SK-N-SH (cell line): ENCODE data around the gene TMED6. TPM values are rescaled to one million over a fixed set of nuclear protein-coding genes. Genes with fewer than 3 reads are reported as not detected.

Source experiments
- CTCF ChIA-PET: fragments of 300-600, 350-600 bp; formaldehyde crosslinking; extraction: SDS; loops from one replicate; lab custom pipeline; 2021; lab: Yijun Ruan, JAX
- POLR2A ChIA-PET: fragments of 350-600 bp; sonication (Branson Sonifier 250); formaldehyde crosslinking; extraction: SDS; loops from one replicate; lab custom pipeline; 2020; ENCODE audit warnings: antibody characterized with exemption, inconsistent platforms; lab: Yijun Ruan, JAX
- DNase-seq: peaks from one replicate; pipeline ENCODE4 v3.0.0; 2012
- H2AFZ ChIP-seq: fragments of 200-600 bp; sonication (generic); 2 replicates; pipeline ENCODE4 v1.8.1; 2016; ENCODE audit warnings: antibody characterized with exemption, mild to moderate bottlenecking, low read depth
- H3F3A ChIP-seq: fragments of 200-600 bp; sonication (generic); replicated peaks from 2 replicates; pipeline ENCODE3; 2016; ENCODE audit warnings: antibody characterized with exemption, mild to moderate bottlenecking; ENCODE audit not compliant: insufficient read depth
- H3K27ac ChIP-seq, 2 experiments: fragments of 200-500 bp in 1 of 2; fragments of 200-600 bp in 1 of 2; sonication (Bioruptor generic) in 1 of 2; sonication (generic), shearing (Covaris generic) in 1 of 2; 2 replicates each; pipeline versions ENCODE4 v1.5.1 to v1.6.1; 2014 to 2016; ENCODE audit warnings: low read depth in 2 of 2, inconsistent platforms in 1 of 2, low read length in 1 of 2, mild to moderate bottlenecking in 1 of 2, mixed read lengths in 1 of 2
- H3K27me3 ChIP-seq: fragments of 200-600 bp; sonication (generic), shearing (Covaris generic); 2 replicates; pipeline ENCODE4 v1.6.1; 2016; ENCODE audit warnings: mixed run types; ENCODE audit not compliant: insufficient read depth
- H3K36me3 ChIP-seq, 2 experiments: fragments of 200-500 bp in 1 of 2; fragments of 200-600 bp in 1 of 2; sonication (Bioruptor generic) in 1 of 2; sonication (generic) in 1 of 2; replicated peaks in 1 of 2; 2 replicates each; pipeline versions ENCODE3 to v1.5.1; 2014 to 2016; ENCODE audit warnings: low read length in 1 of 2, mild to moderate bottlenecking in 1 of 2; ENCODE audit not compliant: insufficient read depth in 2 of 2, control insufficient read depth in 1 of 2
- H3K4me1 ChIP-seq, 2 experiments: fragments of 200-500 bp in 1 of 2; fragments of 200-600 bp in 1 of 2; sonication (Bioruptor generic) in 1 of 2; sonication (generic), shearing (Covaris generic) in 1 of 2; 2 replicates each; pipeline versions ENCODE4 v1.5.1 to v1.6.1; 2014 to 2016; ENCODE audit warnings: low read depth in 1 of 2, low read length in 1 of 2, mixed run types in 1 of 2; ENCODE audit not compliant: insufficient read depth in 2 of 2, control insufficient read depth in 1 of 2
- H3K4me2 ChIP-seq: fragments of 200-600 bp; sonication (generic), shearing (Covaris generic); 2 replicates; pipeline ENCODE4 v1.6.1; 2017; ENCODE audit warnings: mixed run types
- H3K4me3 ChIP-seq, 2 experiments: fragments of 200-500 bp in 1 of 2; fragments of 200-600 bp in 1 of 2; sonication (Bioruptor generic) in 1 of 2; sonication (generic), shearing (Covaris generic) in 1 of 2; 2 replicates each; pipeline versions ENCODE4 v1.5.1 to v1.8.1; 2014 to 2016; ENCODE audit warnings: low read depth in 2 of 2, inconsistent platforms in 1 of 2, low read length in 1 of 2, mild to moderate bottlenecking in 1 of 2, mixed read lengths in 1 of 2, moderate library complexity in 1 of 2
- H3K79me2 ChIP-seq: fragments of 200-600 bp; sonication (generic); 2 replicates; pipeline ENCODE4 v1.8.1; 2017; ENCODE audit warnings: mild to moderate bottlenecking; ENCODE audit not compliant: insufficient read depth
- H3K9ac ChIP-seq: fragments of 200-600 bp; sonication (generic); 2 replicates; pipeline ENCODE4 v1.6.1; 2017; ENCODE audit warnings: mixed run types
- H3K9me2 ChIP-seq: fragments of 200-600 bp; sonication (generic); 2 replicates; pipeline ENCODE4 v1.6.1; 2017; ENCODE audit warnings: mixed run types
- H3K9me3 ChIP-seq: fragments of 200-600 bp; sonication (generic); 2 replicates; pipeline ENCODE4 v1.6.1; 2017; ENCODE audit warnings: mixed run types, mild to moderate bottlenecking, moderate library complexity
- H4K20me1 ChIP-seq: fragments of 200-600 bp; sonication (generic); 2 replicates; pipeline ENCODE4 v1.6.1; 2017; ENCODE audit warnings: mild to moderate bottlenecking, mixed run types; ENCODE audit not compliant: insufficient read depth
- EZH2phosphoT487 ChIP-seq: fragments of 200-600 bp; sonication (generic); IDR thresholded peaks from 2 replicates; pipeline ENCODE4 v1.6.1; 2017; ENCODE audit warnings: low read depth, mixed run types, mild to moderate bottlenecking, antibody characterized with exemption, moderate library complexity, borderline replicate concordance
- FOSL2 ChIP-seq: IDR thresholded peaks from 2 replicates; pipeline ENCODE4 v1.4.0; 2012; ENCODE audit warnings: low read depth, mild to moderate bottlenecking, moderate library complexity, borderline replicate concordance
- FOXJ3 ChIP-seq: sonication (generic); formaldehyde crosslinking; IDR thresholded peaks from 2 replicates; pipeline ENCODE4 v1.5.1; 2020; ENCODE audit warnings: mild to moderate bottlenecking, missing genetic modification reagents
- GABPA ChIP-seq: IDR thresholded peaks from 2 replicates; pipeline ENCODE4 v1.4.0; 2012; ENCODE audit warnings: low read depth, mild to moderate bottlenecking
- IRF3 ChIP-seq: fragments of 150-350 bp; IDR thresholded peaks from 2 replicates; pipeline ENCODE4 v1.6.1; 2016; ENCODE audit warnings: mild to moderate bottlenecking, low read depth, low read length
- MAX ChIP-seq: IDR thresholded peaks from 2 replicates; pipeline ENCODE4 v1.4.0; 2012; ENCODE audit warnings: low read depth
- PBX3 ChIP-seq: IDR thresholded peaks from 2 replicates; pipeline ENCODE4; 2012
- POLR2AphosphoS5 ChIP-seq: IDR thresholded peaks from 2 replicates; pipeline ENCODE4 v1.6.1; 2012; ENCODE audit warnings: low read depth, low read length
- RAD21 ChIP-seq: IDR thresholded peaks from 2 replicates; pipeline ENCODE4 v1.6.1; 2012; ENCODE audit warnings: mild to moderate bottlenecking, low read length
- REST ChIP-seq: IDR thresholded peaks from 2 replicates; pipeline ENCODE4 v1.6.1; 2012; ENCODE audit warnings: mild to moderate bottlenecking, low read depth, low read length, moderate library complexity
- SIN3A ChIP-seq: IDR thresholded peaks from 2 replicates; pipeline ENCODE4 v1.6.1; 2012; ENCODE audit warnings: low read depth, mild to moderate bottlenecking, low read length, moderate library complexity, borderline replicate concordance
- SMC3 ChIP-seq: IDR thresholded peaks from 2 replicates; pipeline ENCODE4 v1.6.1; 2012; ENCODE audit warnings: low read depth, low read length, improper control_type of control experiment
- TAF1 ChIP-seq: IDR thresholded peaks from 2 replicates; pipeline ENCODE4 v1.6.1; 2012; ENCODE audit warnings: low read depth, mild to moderate bottlenecking, low read length, moderate library complexity, borderline replicate concordance
- WGBS: methylation state at CpG from one replicate; pipeline ENCODE4 v1.1.6; 2017; ENCODE audit warnings: low lambda C conversion rate; 5-methylcytosine and 5-hydroxymethylcytosine counted together
- polyA plus RNA-seq, 3 experiments: library from polyadenylated mRNA; depleted of rRNA; stranded (reverse); fragments of >200 nt; gene quantifications; 2 replicates each; pipeline ENCODE4 v1.2.3, GENCODE V29; 2012

TMED6 gene
- polyA plus RNA-seq, 1 of the 3 experiments (the other 2 are of a cell fraction), result not detected

GRCh38 chr16:69325784-69326171 is 25.8 kb downstream of the TMED6 start:
- Histone ChIP-seq H3F3A (peaks cover 19% of the 10 kb centered on the region), H3K9me3 (no peaks in the 10 kb centered on the region), H3K4me1 (peaks cover 11 to 39% of the 10 kb centered on the region in 2 experiments), H3K4me3 (no peak overlapping the region), H3K27ac (no peak overlapping the region), H3K9ac (no peak overlapping the region), H2AFZ (no peak overlapping the region), H3K79me2 (peaks cover 89% of the 10 kb centered on the region), H4K20me1 (peaks cover 71% of the 10 kb centered on the region), H3K4me2 (no peak overlapping the region; the same call in 1 of the 2 replicates), H3K36me3 (peaks cover 50 to 61% of the 10 kb centered on the region in 2 experiments), H3K9me2 (no peaks in the 10 kb centered on the region), H3K27me3 (no peaks in the 10 kb centered on the region)
- no peak for DNase-seq
- CTCF ChIA-PET, result interaction anchor here (1.2 to 2.5 kb wide), 2 partner anchors 13 to 175 kb away, joined by 3 to 9 read pairs; no protein-coding TSS in a partner anchor
- POLR2A ChIA-PET, result interaction anchor here (0.9 kb wide), 1 partner anchor 8 kb away, joined by 3 read pairs; no protein-coding TSS in a partner anchor
- no peak for TF ChIP-seq IRF3
- no peak for TF ChIP-seq PBX3
- no peak for TF ChIP-seq EZH2phosphoT487
- no peak for TF ChIP-seq RAD21
- no peak for TF ChIP-seq TAF1
- TF ChIP-seq MAX, result no peak
- TF ChIP-seq FOSL2, result no peak
- TF ChIP-seq SIN3A, result no peak
- no peak for TF ChIP-seq POLR2AphosphoS5
- TF ChIP-seq FOXJ3 (CRISPR knock-in tag), result no peak
- TF ChIP-seq GABPA, result no peak
- no peak for TF ChIP-seq REST
- no peak for TF ChIP-seq SMC3
- 100% methylated on average over 3 of the region's 6 CpGs for WGBS
